ENCODE measurements around the gene ROR2.

DNA sequence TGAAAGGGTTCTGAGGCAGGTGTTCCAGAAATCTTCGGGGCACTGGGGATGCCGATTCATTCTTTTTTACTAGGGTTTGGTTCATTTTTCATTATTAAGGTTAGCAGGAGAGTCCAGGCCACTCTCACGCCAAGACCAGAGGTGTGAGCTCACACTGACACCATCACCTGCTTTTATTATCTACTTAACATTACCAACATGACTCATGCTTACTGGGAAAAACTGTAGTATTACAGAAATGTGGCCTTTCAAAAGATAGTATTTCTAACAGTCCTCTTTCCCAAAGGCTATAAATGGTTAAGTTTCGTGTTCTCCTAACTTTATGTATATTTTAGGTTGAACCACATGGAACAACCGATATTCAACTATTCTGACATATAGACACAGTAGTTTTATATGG lies 222.1 kb downstream of the ROR2 start:
- TF ChIP-seq EZH2phosphoT487 (IDR thresholded peaks at IDR 0.05; ENCODE audit: borderline replicate concordance) = no peak
- TF ChIP-seq CTCF (conservative IDR thresholded peaks at IDR 0.05; ENCODE audit: low read length) = no peak
